ENCODE results near the gene AFAP1L2.

Gene AFAP1L2

DNA sequence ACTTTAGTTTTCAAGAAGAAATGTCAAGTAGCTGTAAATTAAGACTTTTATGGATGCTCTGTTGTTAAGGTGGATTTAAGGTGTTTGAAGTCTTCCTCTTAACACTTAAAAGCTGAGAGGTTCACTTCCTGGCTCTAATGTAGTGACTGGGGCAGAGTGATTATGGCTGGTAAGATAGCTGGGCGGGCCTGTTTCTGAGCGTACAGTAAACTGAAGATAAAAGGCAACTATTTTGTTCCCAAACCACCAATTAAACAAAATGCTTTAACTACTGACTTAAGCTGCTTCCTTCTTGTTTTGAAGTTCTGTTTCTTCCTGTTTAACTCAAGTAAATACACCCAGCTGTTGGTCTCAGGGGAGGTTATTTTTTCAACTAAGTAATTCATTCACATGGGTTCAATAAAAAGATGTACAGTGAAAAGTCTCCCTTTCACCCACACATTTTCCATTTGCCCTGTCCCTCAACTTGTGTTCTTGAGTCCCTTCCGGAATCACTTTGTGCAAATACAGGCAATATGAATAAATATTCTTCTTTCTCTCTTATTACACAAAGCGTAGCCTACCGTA is 145.9 kb downstream of the AFAP1L2 start:
- Histone ChIP-seq H3K4me1 (ENCODE audit: control insufficient read depth, insufficient read depth, low read length) (no peaks in the 10 kb centered on the region), H3K27me3 (ENCODE audit: control insufficient read depth, insufficient read depth, low read length) (no peaks in the 10 kb centered on the region), H3K9me3 (ENCODE audit: control insufficient read depth, insufficient read depth, low read length) (no peaks in the 10 kb centered on the region), H3K4me3 (ENCODE audit: low read length) (no peak overlapping the region), H3K27ac (ENCODE audit: low read length) (no peak overlapping the region), H3K36me3 (ENCODE audit: control insufficient read depth, insufficient read depth, low read length) (no peaks in the 10 kb centered on the region)
- DNase-seq (ENCODE audit: low read depth, low spot score) = no peak
- WGBS (ENCODE audit: insufficient coverage, insufficient read length) = 100% methylated on average over 1 of the region's 5 CpGs

DNA sequence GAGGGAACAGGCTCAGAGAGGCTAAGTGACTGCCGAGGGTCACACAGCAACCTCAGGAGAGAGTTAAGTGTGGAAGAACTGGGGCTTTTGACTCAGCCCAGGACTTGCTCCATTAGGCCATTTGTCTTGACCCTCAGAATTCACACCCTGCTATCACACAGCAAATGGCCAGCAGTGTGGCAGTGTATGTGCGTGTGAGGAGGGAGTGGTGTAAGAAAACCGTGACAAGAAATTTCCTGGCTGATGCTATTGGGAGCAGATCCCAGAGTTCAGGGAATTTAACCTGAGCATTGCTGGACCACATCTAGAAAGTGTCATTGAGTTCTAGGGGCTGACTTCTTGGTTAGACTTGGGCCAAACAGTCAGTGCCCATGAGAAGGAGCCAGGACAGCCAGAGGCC is 146.8 kb downstream of the AFAP1L2 start:
- WGBS (ENCODE audit: insufficient coverage, insufficient read length) = no CpG with 5 or more reads among the region's 3 CpGs
- no peak for DNase-seq (ENCODE audit: low read depth, low spot score)

DNA sequence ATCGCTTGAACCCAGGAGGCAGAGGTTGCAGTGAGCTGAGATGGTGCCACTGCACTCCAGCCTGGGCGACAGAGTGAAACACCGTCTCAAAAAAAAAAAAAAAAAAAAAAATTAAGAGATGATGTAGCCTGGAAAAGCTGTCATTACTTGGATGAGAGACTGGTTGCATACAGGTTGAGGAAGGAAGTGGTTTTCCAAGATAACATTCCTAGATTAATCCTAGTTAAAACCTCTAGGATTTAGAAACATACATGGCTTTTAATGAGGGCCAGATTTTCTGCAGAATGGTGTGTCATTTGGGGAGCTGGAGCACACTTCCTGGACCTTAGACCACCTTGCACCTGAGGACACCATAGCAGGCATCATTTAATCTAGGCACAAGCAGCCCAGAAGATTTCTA is 147.5 kb downstream of the AFAP1L2 start:
- no peak overlapping the region for H3K4me3 ChIP-seq (ENCODE audit: low read length)
- H3K27ac ChIP-seq (ENCODE audit: low read length) = no peak overlapping the region
- H3K27me3 ChIP-seq (ENCODE audit: control insufficient read depth, insufficient read depth, low read length) = no peaks in the 10 kb centered on the region
- no peaks in the 10 kb centered on the region for H3K4me1 ChIP-seq (ENCODE audit: control insufficient read depth, insufficient read depth, low read length)
- no peaks in the 10 kb centered on the region for H3K9me3 ChIP-seq (ENCODE audit: control insufficient read depth, insufficient read depth, low read length)
- WGBS (ENCODE audit: insufficient coverage, insufficient read length) = no CpG with 5 or more reads among the region's 3 CpGs
- H3K36me3 ChIP-seq (ENCODE audit: control insufficient read depth, insufficient read depth, low read length) = no peaks in the 10 kb centered on the region
- DNase-seq (ENCODE audit: low read depth, low spot score) = no peak

More for the DNA sequence above, 146.8 kb downstream of the AFAP1L2 start:
- Histone ChIP-seq H3K27me3 (ENCODE audit: control insufficient read depth, insufficient read depth, low read length) (no peaks in the 10 kb centered on the region), H3K36me3 (ENCODE audit: control insufficient read depth, insufficient read depth, low read length) (no peaks in the 10 kb centered on the region), H3K4me1 (ENCODE audit: control insufficient read depth, insufficient read depth, low read length) (no peaks in the 10 kb centered on the region), H3K4me3 (ENCODE audit: low read length) (no peak overlapping the region), H3K9me3 (ENCODE audit: control insufficient read depth, insufficient read depth, low read length) (no peaks in the 10 kb centered on the region), H3K27ac (ENCODE audit: low read length) (no peak overlapping the region)

DNA sequence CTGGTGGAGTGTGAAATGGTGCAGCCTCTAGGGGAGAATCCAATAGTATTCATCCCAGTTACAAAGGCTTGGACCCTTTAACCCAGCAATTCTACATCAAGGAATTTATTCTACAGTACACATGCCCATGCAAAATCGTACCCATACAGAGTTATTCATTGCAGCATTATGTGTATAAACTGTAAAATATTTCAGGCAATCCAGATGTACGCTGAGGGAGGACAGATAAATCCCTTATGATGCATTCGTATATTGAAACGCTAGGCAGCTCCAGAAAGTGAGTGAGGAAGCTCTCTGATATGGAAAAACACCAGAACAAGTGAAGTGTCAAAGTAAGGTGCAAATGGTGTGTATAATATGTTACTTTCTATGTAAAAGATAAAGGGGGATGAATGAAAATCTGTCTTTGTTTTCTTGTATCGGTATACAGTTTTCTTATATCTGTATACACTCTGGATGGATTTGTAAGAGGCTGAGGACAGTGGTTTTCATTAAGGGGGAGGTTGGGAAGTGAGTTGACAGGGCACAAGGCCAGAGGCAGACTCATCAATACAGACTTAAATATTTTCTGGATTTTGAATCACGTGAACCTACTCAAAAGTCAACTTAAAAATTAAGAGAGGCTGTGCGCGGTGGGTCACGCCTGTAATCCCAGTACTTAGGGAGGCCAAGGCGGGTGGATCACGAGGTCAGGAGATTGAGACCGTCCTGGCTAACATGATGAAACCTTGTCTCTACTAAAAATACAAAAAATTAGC is 148.1 kb downstream of the AFAP1L2 start:
- no peaks in the 10 kb centered on the region for H3K36me3 ChIP-seq (ENCODE audit: control insufficient read depth, insufficient read depth, low read length)
- no peaks in the 10 kb centered on the region for H3K4me1 ChIP-seq (ENCODE audit: control insufficient read depth, insufficient read depth, low read length)
- H3K4me3 ChIP-seq (ENCODE audit: low read length) = no peak overlapping the region
- no peaks in the 10 kb centered on the region for H3K27me3 ChIP-seq (ENCODE audit: control insufficient read depth, insufficient read depth, low read length)
- WGBS (ENCODE audit: insufficient coverage, insufficient read length) = no CpG with 5 or more reads among the region's 12 CpGs
- no peaks in the 10 kb centered on the region for H3K9me3 ChIP-seq (ENCODE audit: control insufficient read depth, insufficient read depth, low read length)
- H3K27ac ChIP-seq (ENCODE audit: low read length) = no peak overlapping the region
- DNase-seq (ENCODE audit: low read depth, low spot score) = no peak

DNA sequence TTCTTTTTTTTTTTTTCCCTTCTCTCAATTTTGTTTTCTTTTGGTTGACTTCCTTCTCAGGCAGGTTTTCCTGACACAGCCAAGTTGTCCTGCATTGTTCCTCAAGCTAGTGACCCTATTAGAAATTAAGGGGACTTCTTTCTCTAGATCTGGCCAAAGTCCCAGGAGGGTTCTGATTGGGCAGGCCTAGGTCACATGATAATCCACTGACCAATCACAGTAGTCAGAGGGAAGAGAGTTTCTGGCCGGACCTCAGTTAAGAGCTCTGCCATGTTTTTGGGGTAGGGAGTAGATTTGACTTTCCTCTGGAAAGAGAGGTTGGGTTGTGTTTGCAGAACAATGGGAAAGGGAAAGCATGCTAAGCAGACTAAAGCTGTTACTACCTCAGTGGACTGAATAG is 149.1 kb downstream of the AFAP1L2 start:
- no peaks in the 10 kb centered on the region for H3K27me3 ChIP-seq (ENCODE audit: control insufficient read depth, insufficient read depth, low read length)
- no peak overlapping the region for H3K4me3 ChIP-seq (ENCODE audit: low read length)
- H3K9me3 ChIP-seq (ENCODE audit: control insufficient read depth, insufficient read depth, low read length) = no peaks in the 10 kb centered on the region
- no peaks in the 10 kb centered on the region for H3K36me3 ChIP-seq (ENCODE audit: control insufficient read depth, insufficient read depth, low read length)
- no peak for DNase-seq (ENCODE audit: low read depth, low spot score)
- no CpG with 5 or more reads among the region's 1 CpG for WGBS (ENCODE audit: insufficient coverage, insufficient read length)
- H3K4me1 ChIP-seq (ENCODE audit: control insufficient read depth, insufficient read depth, low read length) = no peaks in the 10 kb centered on the region
- H3K27ac ChIP-seq (ENCODE audit: low read length) = no peak overlapping the region

DNA sequence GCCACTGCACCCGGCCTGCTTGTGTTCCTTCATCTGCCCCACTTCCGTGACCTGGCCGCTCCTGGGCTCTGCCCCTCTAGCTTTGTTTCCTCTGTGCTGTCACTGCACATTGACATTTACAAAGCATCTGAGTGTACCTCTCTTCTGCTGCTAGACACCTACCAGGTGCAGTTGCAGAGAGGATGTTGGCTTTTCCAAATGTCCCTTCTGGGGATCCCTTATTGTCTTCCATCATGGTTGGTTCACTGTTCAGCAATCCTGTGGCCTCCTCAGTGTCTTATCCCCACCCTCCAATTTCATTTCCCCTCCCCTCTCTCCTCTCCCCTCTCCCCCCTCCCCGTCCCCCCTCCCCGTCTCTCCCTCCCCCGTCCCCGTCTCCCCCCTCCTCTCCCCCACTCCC is 151.4 kb downstream of the AFAP1L2 start:
- Histone ChIP-seq H3K4me1 (ENCODE audit: control insufficient read depth, insufficient read depth, low read length) (no peaks in the 10 kb centered on the region), H3K27me3 (ENCODE audit: control insufficient read depth, insufficient read depth, low read length) (no peaks in the 10 kb centered on the region), H3K36me3 (ENCODE audit: control insufficient read depth, insufficient read depth, low read length) (no peaks in the 10 kb centered on the region), H3K9me3 (ENCODE audit: control insufficient read depth, insufficient read depth, low read length) (no peaks in the 10 kb centered on the region), H3K4me3 (ENCODE audit: low read length) (no peak overlapping the region), H3K27ac (ENCODE audit: low read length) (no peak overlapping the region)
- no peak for DNase-seq (ENCODE audit: low read depth, low spot score)
- WGBS (ENCODE audit: insufficient coverage, insufficient read length) = no CpG with 5 or more reads among the region's 7 CpGs

DNA sequence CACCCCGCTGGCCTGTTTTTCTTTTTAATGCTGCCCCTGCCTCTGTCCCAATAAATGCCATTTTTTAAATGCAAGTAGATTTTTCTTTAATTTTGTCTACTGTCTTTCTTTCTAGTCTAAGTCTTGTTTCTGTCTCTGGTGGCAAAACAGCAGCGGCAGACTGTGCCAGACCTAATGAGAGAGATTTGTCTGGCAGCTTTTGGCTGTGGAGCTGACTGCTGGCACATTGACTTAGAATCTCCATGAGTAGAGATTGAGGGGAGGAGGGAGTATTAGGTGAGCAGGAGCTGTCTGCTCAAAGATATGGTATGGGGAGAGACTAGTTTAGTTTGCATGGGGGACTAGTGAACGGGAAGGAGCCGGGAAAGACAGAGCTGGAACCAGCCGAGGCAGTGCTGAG is 152.2 kb downstream of the AFAP1L2 start:
- no peaks in the 10 kb centered on the region for H3K27me3 ChIP-seq (ENCODE audit: control insufficient read depth, insufficient read depth, low read length)
- H3K4me3 ChIP-seq (ENCODE audit: low read length) = no peak overlapping the region
- no peak for DNase-seq (ENCODE audit: low read depth, low spot score)
- H3K27ac ChIP-seq (ENCODE audit: low read length) = no peak overlapping the region
- H3K9me3 ChIP-seq (ENCODE audit: control insufficient read depth, insufficient read depth, low read length) = no peaks in the 10 kb centered on the region
- H3K4me1 ChIP-seq (ENCODE audit: control insufficient read depth, insufficient read depth, low read length) = no peaks in the 10 kb centered on the region
- no CpG with 5 or more reads among the region's 5 CpGs for WGBS (ENCODE audit: insufficient coverage, insufficient read length)
- H3K36me3 ChIP-seq (ENCODE audit: control insufficient read depth, insufficient read depth, low read length) = no peaks in the 10 kb centered on the region

DNA sequence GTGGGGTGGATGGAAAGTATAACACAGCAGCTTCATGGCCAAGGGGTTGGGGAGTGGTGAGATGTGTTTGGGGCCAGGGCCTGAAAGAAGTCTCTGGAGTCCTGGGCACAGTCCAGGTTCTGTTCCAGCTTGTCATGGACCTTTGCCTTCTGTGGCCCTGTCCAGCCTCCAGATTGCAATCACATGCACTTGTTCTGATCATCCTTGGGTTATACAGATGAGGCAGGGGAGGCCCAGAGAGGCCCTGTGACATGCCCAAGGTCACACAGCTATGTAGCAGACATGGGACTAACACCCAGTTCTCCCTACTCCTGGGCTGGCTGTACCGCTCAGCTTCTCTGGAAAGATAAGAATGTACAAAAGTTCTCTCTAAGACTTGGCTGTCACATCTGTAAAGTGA is 153.6 kb downstream of the AFAP1L2 start:
- Histone ChIP-seq H3K9me3 (ENCODE audit: control insufficient read depth, insufficient read depth, low read length) (no peaks in the 10 kb centered on the region), H3K4me1 (ENCODE audit: control insufficient read depth, insufficient read depth, low read length) (no peaks in the 10 kb centered on the region), H3K4me3 (ENCODE audit: low read length) (no peak overlapping the region), H3K27me3 (ENCODE audit: control insufficient read depth, insufficient read depth, low read length) (no peaks in the 10 kb centered on the region), H3K36me3 (ENCODE audit: control insufficient read depth, insufficient read depth, low read length) (no peaks in the 10 kb centered on the region), H3K27ac (ENCODE audit: low read length) (no peak overlapping the region)
- WGBS (ENCODE audit: insufficient coverage, insufficient read length) = no CpG with 5 or more reads among the region's 1 CpG
- no peak for DNase-seq (ENCODE audit: low read depth, low spot score)

DNA sequence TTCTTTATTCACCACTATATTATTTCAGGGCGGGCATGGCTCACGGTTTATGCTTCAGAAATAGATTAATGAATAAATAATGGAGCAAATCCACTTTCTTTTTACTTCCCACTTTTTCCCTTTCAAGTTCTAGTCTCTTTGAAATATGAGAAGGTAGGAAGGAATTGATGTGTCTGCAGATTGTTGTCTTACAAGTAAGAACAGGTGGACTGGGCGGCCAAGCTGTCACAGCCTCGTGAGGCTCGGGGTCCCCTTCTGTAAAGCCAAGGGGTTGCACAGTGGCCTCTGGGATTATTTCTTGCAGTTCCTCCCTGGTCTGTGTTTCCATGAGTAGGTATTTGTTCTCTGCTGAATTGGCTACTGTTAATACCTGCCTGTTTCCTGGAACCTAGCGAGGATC is 154.1 kb downstream of the AFAP1L2 start:
- Histone ChIP-seq H3K4me3 (ENCODE audit: low read length) (no peak overlapping the region), H3K27me3 (ENCODE audit: control insufficient read depth, insufficient read depth, low read length) (no peaks in the 10 kb centered on the region), H3K4me1 (ENCODE audit: control insufficient read depth, insufficient read depth, low read length) (no peaks in the 10 kb centered on the region), H3K36me3 (ENCODE audit: control insufficient read depth, insufficient read depth, low read length) (no peaks in the 10 kb centered on the region), H3K9me3 (ENCODE audit: control insufficient read depth, insufficient read depth, low read length) (no peaks in the 10 kb centered on the region), H3K27ac (ENCODE audit: low read length) (no peak overlapping the region)
- DNase-seq (ENCODE audit: low read depth, low spot score) = no peak
- WGBS (ENCODE audit: insufficient coverage, insufficient read length) = no CpG with 5 or more reads among the region's 6 CpGs

DNA sequence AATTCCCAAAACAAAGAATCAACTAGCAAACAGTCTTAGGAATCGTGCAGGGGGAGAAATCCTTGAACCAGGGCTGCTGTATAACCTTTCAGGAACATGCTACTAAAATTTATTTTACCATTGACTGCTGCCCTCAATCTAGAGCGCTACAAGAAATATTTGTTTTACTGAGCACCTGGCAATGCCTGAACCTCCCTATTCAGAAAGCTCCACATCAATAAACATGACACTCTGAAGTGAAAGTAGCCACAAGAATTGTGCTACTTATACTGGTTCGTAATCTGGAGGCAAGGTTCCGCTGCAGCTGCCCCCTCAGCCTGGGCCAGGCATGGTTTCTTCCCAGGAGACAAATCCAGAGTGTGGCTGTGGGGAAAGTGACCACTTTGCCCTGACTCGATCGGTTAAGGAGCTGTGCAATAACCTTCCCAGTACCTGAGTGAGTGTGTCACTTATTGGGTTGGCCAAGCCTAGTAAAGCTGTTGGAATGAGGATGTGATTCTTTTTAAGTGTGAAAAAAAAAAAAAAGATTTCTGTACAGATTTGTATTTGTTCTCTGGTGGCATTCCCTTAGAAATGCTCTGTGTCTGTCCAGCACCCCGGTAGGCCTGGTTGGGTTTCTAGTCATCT is 157.5 kb downstream of the AFAP1L2 start:
- no peaks in the 10 kb centered on the region for H3K4me1 ChIP-seq (ENCODE audit: control insufficient read depth, insufficient read depth, low read length)
- H3K27me3 ChIP-seq (ENCODE audit: control insufficient read depth, insufficient read depth, low read length) = no peaks in the 10 kb centered on the region
- no peaks in the 10 kb centered on the region for H3K9me3 ChIP-seq (ENCODE audit: control insufficient read depth, insufficient read depth, low read length)
- H3K36me3 ChIP-seq (ENCODE audit: control insufficient read depth, insufficient read depth, low read length) = no peaks in the 10 kb centered on the region
- H3K4me3 ChIP-seq (ENCODE audit: low read length) = no peak overlapping the region
- no peak for DNase-seq (ENCODE audit: low read depth, low spot score)
- no CpG with 5 or more reads among the region's 7 CpGs for whole genome bisulfite sequencing (ENCODE audit: insufficient coverage, insufficient read length)
- H3K27ac ChIP-seq (ENCODE audit: low read length) = no peak overlapping the region

All from iPS DF 6.9 (cell line).